GM12878 (cell line): ENCODE data around the gene MAST4. TPM values are rescaled to one million over a fixed set of nuclear protein-coding genes. Genes with fewer than 3 reads are reported as not detected.

Source experiments
- ATAC-seq: fragments of 200-7000 bp; cut with Tn5 transposase; 3 replicates; pipeline ENCODE4 v1.9.1; 2020; ENCODE audit warnings: mild to moderate bottlenecking, moderate library complexity
- BruUV-seq: library from RNA; stranded (reverse); fragments of 400-500 nt; replicated peaks from 2 replicates; lab custom pipeline; 2021; lab: Mats Ljungman, UMichigan
- CTCF ChIA-PET: fragments of 300-600 bp; sonication (Branson Sonifier 250); formaldehyde crosslinking; extraction: SDS; loops from one replicate; lab custom pipeline; 2021; ENCODE audit warnings: inconsistent platforms; lab: Yijun Ruan, JAX
- POLR2A ChIA-PET: fragments of 350-600 bp; formaldehyde crosslinking; extraction: SDS; loops from one replicate; lab custom pipeline; 2021; ENCODE audit warnings: inconsistent platforms; lab: Charles Lee
- RAD21 ChIA-PET: fragments of 300-600 bp; sonication (Branson Sonifier 250); formaldehyde crosslinking; loops from one replicate; lab custom pipeline; 2023; ENCODE audit warnings: antibody characterized with exemption; ENCODE audit not compliant: unreplicated experiment; lab: Charles Lee
- SMC1A ChIA-PET: fragments of 300-600 bp; sonication (Branson Sonifier 250); formaldehyde crosslinking; loops from one replicate; lab custom pipeline; 2023; ENCODE audit not compliant: unreplicated experiment, uncharacterized antibody; lab: Charles Lee
- DNase-seq: peaks from one replicate; pipeline ENCODE4 v3.0.0-alpha.2; 2011; ENCODE audit warnings: low read depth, low spot score
- FAIRE-seq: peaks from 3 replicates; lab custom pipeline; 2011; peaks lifted over from hg19 to GRCh38; lab: Jason Lieb, UNC
- H2AFZ ChIP-seq: 2 replicates; pipeline ENCODE4 v1.6.0; 2011; ENCODE audit warnings: low read depth, low read length, control low read depth; ENCODE audit not compliant: control insufficient read depth
- H3K27ac ChIP-seq: 2 replicates; pipeline ENCODE4 v1.5.1; 2011; ENCODE audit warnings: control low read depth; ENCODE audit not compliant: control insufficient read depth, insufficient read depth
- H3K27me3 ChIP-seq, 2 experiments: replicated peaks in 1 of 2; 2 replicates each; pipeline versions ENCODE4 v1.6.0 to v1.6.1; 2011; ENCODE audit warnings: low read length in 1 of 2; ENCODE audit not compliant: control insufficient read depth in 2 of 2, insufficient read depth in 2 of 2
- H3K36me3 ChIP-seq, 2 experiments: 2 replicates each; pipeline ENCODE4 v1.5.1; 2011; ENCODE audit warnings: low read length in 1 of 2; ENCODE audit not compliant: control insufficient read depth in 2 of 2, insufficient read depth in 2 of 2
- H3K4me1 ChIP-seq: 2 replicates; pipeline ENCODE4 v1.6.1; 2011; ENCODE audit warnings: mild to moderate bottlenecking, low read length, moderate library complexity, mixed read lengths; ENCODE audit not compliant: control insufficient read depth, insufficient read depth
- H3K4me2 ChIP-seq: 2 replicates; pipeline ENCODE4 v1.6.0; 2011; ENCODE audit warnings: control low read depth; ENCODE audit not compliant: control insufficient read depth, insufficient read depth
- H3K4me3 ChIP-seq: fragments of 200-600 bp; sonication (generic); 2 replicates; pipeline ENCODE4 v1.5.1; 2016
- H3K79me2 ChIP-seq: 2 replicates; pipeline ENCODE4 v1.6.0; 2011; ENCODE audit warnings: low read length; ENCODE audit not compliant: control insufficient read depth, insufficient read depth
- H3K9ac ChIP-seq: 2 replicates; pipeline ENCODE4 v1.8.0; 2011; ENCODE audit warnings: low read length, control low read depth, mixed read lengths; ENCODE audit not compliant: control insufficient read depth, insufficient read depth
- H3K9me3 ChIP-seq: replicated peaks from 3 replicates; pipeline ENCODE4 v1.5.1; 2011; ENCODE audit warnings: mild to moderate bottlenecking, low read length; ENCODE audit not compliant: control insufficient read depth, insufficient read depth
- H4K20me1 ChIP-seq: 2 replicates; pipeline ENCODE4 v1.6.0; 2011; ENCODE audit not compliant: control insufficient read depth, insufficient read depth
- NR2F1 ChIP-seq: fragments of 450-650 bp; conservative IDR thresholded peaks from 2 replicates; pipeline ENCODE4 v1.6.1; 2017; ENCODE audit warnings: mild to moderate bottlenecking
- PML ChIP-seq: IDR thresholded peaks from 2 replicates; pipeline ENCODE4 v1.6.1; 2012; ENCODE audit warnings: low read length, inconsistent platforms
- RAD21 ChIP-seq: IDR thresholded peaks from 2 replicates; pipeline ENCODE4 v1.6.1; 2011; ENCODE audit warnings: mild to moderate bottlenecking, low read depth, low read length, moderate library complexity; ENCODE audit not compliant: insufficient read depth
- SP1 ChIP-seq: IDR thresholded peaks from one replicate; pipeline ENCODE4 v1.6.1; 2011; ENCODE audit warnings: low read depth, low read length
- ZBTB11 ChIP-seq: fragments of 450-650 bp; formaldehyde crosslinking; IDR thresholded peaks from 2 replicates; pipeline ENCODE4 v1.5.0; 2022; ENCODE audit warnings: mild to moderate bottlenecking, missing genetic modification characterization
- WGBS: methylation state at CpG from one replicate; pipeline ENCODE4 v1.1.6; 2016; ENCODE audit warnings: low lambda C conversion rate; ENCODE audit not compliant: insufficient replicate concordance, insufficient coverage; ENCODE audit errors: missing lambda C conversion rate; 5-methylcytosine and 5-hydroxymethylcytosine counted together
- in situ Hi-C: fragments of 300-500 bp; cut with MboI; formaldehyde crosslinking; loops from 9 replicates; pipeline ENCODE4 v1.14.3; 2018; ENCODE audit warnings: mixed read lengths
- intact Hi-C: fragments of 100-400 bp; cut with micrococcal nuclease; formaldehyde crosslinking; loops from one replicate; pipeline ENCODE4 v1.14.2; 2022; ENCODE audit not compliant: unreplicated experiment
- polyA plus RNA-seq, 11 experiments: library from polyadenylated mRNA; depleted of rRNA in 4 of 11; unstranded in 6 of 11; stranded (reverse) in 5 of 11; fragments of >200 nt; fragmentation: Nextera tagmentation in 4 of 11; fragmentation: Illumina TruSeq in 1 of 11; extraction: Ambion mirVana in 4 of 11; extraction: Trizol in 1 of 11; gene quantifications; 1 replicate in 1 of 11; 2 replicates in 10 of 11; pipeline versions ENCODE4 v1.2.1 to v1.2.3, GENCODE V29; 2011 to 2016; ENCODE audit warnings: inconsistent platforms in 2 of 11, missing spikeins in 2 of 11, low read depth in 1 of 11
- total RNA-seq, 4 experiments: library from RNA; depleted of rRNA in 3 of 4; stranded (reverse); fragments of >200 nt in 3 of 4; fragmentation: Illumina TruSeq in 1 of 4; extraction: Trizol in 1 of 4; gene quantifications; 2 replicates each; pipeline versions ENCODE4 v1.2.1 to v1.2.3, GENCODE V29; 2013 to 2021

MAST4 gene
- total and polyA plus RNA-seq, 10 of the 15 experiments (the other 5 are each of a cell fraction or from before 2014, with no cell fraction given) = 0.02 to 1.6 (median 0.29) TPM; not detected in 1

GRCh38 chr5:67133776-67134175, 537.6 kb downstream of the MAST4 start (continued):
- TF ChIP-seq ZBTB11 = no peak

- no peak overlapping the region for H3K9ac ChIP-seq
- SMC1A ChIA-PET = no interaction called here
- no peak overlapping the region for H2AFZ ChIP-seq
- RAD21 ChIA-PET = no interaction called here
- WGBS = 63% methylated on average over 6 of the region's 6 CpGs
- no peaks in the 10 kb centered on the region for H3K9me3 ChIP-seq
- ATAC-seq (no peak), DNase-seq (no peak), FAIRE-seq (no peak)
- no peaks in the 10 kb centered on the region for H3K79me2 ChIP-seq
- H3K4me1 ChIP-seq = no peaks in the 10 kb centered on the region
- no peak for TF ChIP-seq SP1
- TF ChIP-seq NR2F1 = no peak
- no peak for TF ChIP-seq PML
- no peak for TF ChIP-seq RAD21
- no peak overlapping the region for H3K4me2 ChIP-seq
- POLR2A ChIA-PET = no interaction called here
- H3K27ac ChIP-seq = no peak overlapping the region
- BruUV-seq = no TSS peak
- H4K20me1 ChIP-seq = no peaks in the 10 kb centered on the region
- no peak overlapping the region for H3K4me3 ChIP-seq
- CTCF ChIA-PET = no interaction called here
- no peaks in the 10 kb centered on the region; a peak in 1 of 4 replicates for H3K27me3 ChIP-seq
- intact Hi-C loops = no loop called here
- in situ Hi-C loops = no loop called here
- no peaks in the 10 kb centered on the region for H3K36me3 ChIP-seq
Observed at GRCh38 chr5:67135381-67135984, 539.3 kb downstream of the MAST4 start.
